Measurements from ENCODE around the gene EIF4H.
"Not testable (repeated sequence)": the region's sequence is repeated elsewhere in the genome, so short reads cannot be mapped to it uniquely, and the experiment has no call there.

Gene EIF4H

GRCh38 chr7:74183653-74184450 lies 9.7 kb downstream of the EIF4H start:
- Histone ChIP-seq H3K27ac (ENCODE audit: low read depth, low read length) (no peak overlapping the region), H3K4me3 (ENCODE audit: low read depth in 1 of 2, low read length in 2 of 2) (no peak overlapping the region), H3K9me3 (ENCODE audit: control insufficient read depth in 1 of 2, low read length in 2 of 2) (no peaks in the 10 kb centered on the region), H3K9ac (ENCODE audit: low read depth in 1 of 2, low read length in 2 of 2) (no peak overlapping the region), H3K4me1 (ENCODE audit: control insufficient read depth in 1 of 2, insufficient read depth in 2 of 2, low read length in 2 of 2) (peaks cover 26 to 36% of the 10 kb centered on the region in 2 donors), H3K27me3 (ENCODE audit: control insufficient read depth in 1 of 2, insufficient read depth in 2 of 2, low read length in 2 of 2) (no peaks in the 10 kb centered on the region), H3K36me3 (ENCODE audit: control insufficient read depth in 1 of 2, insufficient read depth in 2 of 2, low read length in 2 of 2) (peaks cover 8 to 23% of the 10 kb centered on the region in 2 donors)

GRCh38 chr7:74185016-74185415 lies 10.9 kb downstream of the EIF4H start:
- Histone ChIP-seq H3K9ac (ENCODE audit: low read depth in 1 of 2, low read length in 2 of 2) (no peak overlapping the region), H3K27ac (ENCODE audit: low read depth, low read length) (no peak overlapping the region), H3K9me3 (ENCODE audit: control insufficient read depth in 1 of 2, low read length in 2 of 2) (no peaks in the 10 kb centered on the region), H3K27me3 (ENCODE audit: control insufficient read depth in 1 of 2, insufficient read depth in 2 of 2, low read length in 2 of 2) (no peaks in the 10 kb centered on the region), H3K4me3 (ENCODE audit: low read depth in 1 of 2, low read length in 2 of 2) (no peak overlapping the region), H3K4me1 (ENCODE audit: control insufficient read depth in 1 of 2, insufficient read depth in 2 of 2, low read length in 2 of 2) (peaks cover 23 to 34% of the 10 kb centered on the region in 2 donors), H3K36me3 (ENCODE audit: control insufficient read depth in 1 of 2, insufficient read depth in 2 of 2, low read length in 2 of 2) (peaks cover 19 to 34% of the 10 kb centered on the region in 2 donors)

GRCh38 chr7:74185636-74186035 lies 11.5 kb downstream of the EIF4H start:
- Histone ChIP-seq H3K36me3 (ENCODE audit: control insufficient read depth in 1 of 2, insufficient read depth in 2 of 2, low read length in 2 of 2) (peaks cover 24 to 40% of the 10 kb centered on the region in 2 donors), H3K9me3 (ENCODE audit: control insufficient read depth in 1 of 2, low read length in 2 of 2) (no peaks in the 10 kb centered on the region), H3K9ac (ENCODE audit: low read depth in 1 of 2, low read length in 2 of 2) (no peak overlapping the region), H3K27ac (ENCODE audit: low read depth, low read length) (no peak overlapping the region), H3K4me1 (ENCODE audit: control insufficient read depth in 1 of 2, insufficient read depth in 2 of 2, low read length in 2 of 2) (peaks cover 18 to 30% of the 10 kb centered on the region in 2 donors), H3K4me3 (ENCODE audit: low read depth in 1 of 2, low read length in 2 of 2) (no peak overlapping the region), H3K27me3 (ENCODE audit: control insufficient read depth in 1 of 2, insufficient read depth in 2 of 2, low read length in 2 of 2) (no peaks in the 10 kb centered on the region)

GRCh38 chr7:74187915-74188675 lies 13.9 kb downstream of the EIF4H start:
- peaks cover 40 to 59% of the 10 kb centered on the region in 2 donors for H3K36me3 ChIP-seq (ENCODE audit: control insufficient read depth in 1 of 2, insufficient read depth in 2 of 2, low read length in 2 of 2)
- no peak overlapping the region for H3K4me3 ChIP-seq (ENCODE audit: low read depth in 1 of 2, low read length in 2 of 2)
- H3K27me3 ChIP-seq (ENCODE audit: control insufficient read depth in 1 of 2, insufficient read depth in 2 of 2, low read length in 2 of 2): no peaks in the 10 kb centered on the region
- H3K9ac ChIP-seq (ENCODE audit: low read depth in 1 of 2, low read length in 2 of 2): no peak overlapping the region
- no peak overlapping the region for H3K27ac ChIP-seq (ENCODE audit: low read depth, low read length)
- peaks cover 7 to 18% of the 10 kb centered on the region in 2 donors for H3K4me1 ChIP-seq (ENCODE audit: control insufficient read depth in 1 of 2, insufficient read depth in 2 of 2, low read length in 2 of 2)
- no peaks in the 10 kb centered on the region for H3K9me3 ChIP-seq (ENCODE audit: control insufficient read depth in 1 of 2, low read length in 2 of 2)

GRCh38 chr7:74190259-74190658 lies 16.1 kb downstream of the EIF4H start:
- no peaks in the 10 kb centered on the region for H3K9me3 ChIP-seq (ENCODE audit: control insufficient read depth in 1 of 2, low read length in 2 of 2)
- H3K4me3 ChIP-seq (ENCODE audit: low read depth in 1 of 2, low read length in 2 of 2): no peak overlapping the region
- H3K27ac ChIP-seq (ENCODE audit: low read depth, low read length): no peak overlapping the region
- peaks cover 2 to 4% of the 10 kb centered on the region in 2 donors for H3K4me1 ChIP-seq (ENCODE audit: control insufficient read depth in 1 of 2, insufficient read depth in 2 of 2, low read length in 2 of 2)
- H3K27me3 ChIP-seq (ENCODE audit: control insufficient read depth in 1 of 2, insufficient read depth in 2 of 2, low read length in 2 of 2): no peaks in the 10 kb centered on the region
- no peak overlapping the region for H3K9ac ChIP-seq (ENCODE audit: low read depth in 1 of 2, low read length in 2 of 2)
- H3K36me3 ChIP-seq (ENCODE audit: control insufficient read depth in 1 of 2, insufficient read depth in 2 of 2, low read length in 2 of 2): peaks cover 55 to 78% of the 10 kb centered on the region in 2 donors

- Histone ChIP-seq H3K9ac (ENCODE audit: low read depth in 1 of 2, low read length in 2 of 2) (no peak overlapping the region), H3K36me3 (ENCODE audit: control insufficient read depth in 1 of 2, insufficient read depth in 2 of 2, low read length in 2 of 2) (peaks cover 55 to 78% of the 10 kb centered on the region in 2 donors), H3K4me3 (ENCODE audit: low read depth in 1 of 2, low read length in 2 of 2) (no peak overlapping the region)
These were observed 17.1 kb downstream of the EIF4H start for GRCh38 chr7:74191231-74191630.

GRCh38 chr7:74193054-74193453 lies 18.9 kb downstream of the EIF4H start:
- no peak overlapping the region for H3K4me3 ChIP-seq (ENCODE audit: low read depth in 1 of 2, low read length in 2 of 2)
- H3K9ac ChIP-seq (ENCODE audit: low read depth in 1 of 2, low read length in 2 of 2): no peak overlapping the region
- H3K9me3 ChIP-seq (ENCODE audit: control insufficient read depth in 1 of 2, low read length in 2 of 2): no peaks in the 10 kb centered on the region
- no peaks in the 10 kb centered on the region for H3K4me1 ChIP-seq (ENCODE audit: control insufficient read depth in 1 of 2, insufficient read depth in 2 of 2, low read length in 2 of 2)
- no peaks in the 10 kb centered on the region for H3K27me3 ChIP-seq (ENCODE audit: control insufficient read depth in 1 of 2, insufficient read depth in 2 of 2, low read length in 2 of 2)
- no peak overlapping the region for H3K27ac ChIP-seq (ENCODE audit: low read depth, low read length)
- peaks cover 59 to 76% of the 10 kb centered on the region in 2 donors for H3K36me3 ChIP-seq (ENCODE audit: control insufficient read depth in 1 of 2, insufficient read depth in 2 of 2, low read length in 2 of 2)

More at GRCh38 chr7:74191231-74191630, 17.1 kb downstream of the EIF4H start:
- Histone ChIP-seq H3K27me3 (ENCODE audit: control insufficient read depth in 1 of 2, insufficient read depth in 2 of 2, low read length in 2 of 2) (no peaks in the 10 kb centered on the region), H3K27ac (ENCODE audit: low read depth, low read length) (no peak overlapping the region), H3K4me1 (ENCODE audit: control insufficient read depth in 1 of 2, insufficient read depth in 2 of 2, low read length in 2 of 2) (peaks cover 2 to 3% of the 10 kb centered on the region in 2 donors), H3K9me3 (ENCODE audit: control insufficient read depth in 1 of 2, low read length in 2 of 2) (no peaks in the 10 kb centered on the region)

- H3K9ac ChIP-seq (ENCODE audit: low read depth in 1 of 2, low read length in 2 of 2): no peak overlapping the region
- H3K4me3 ChIP-seq (ENCODE audit: low read depth in 1 of 2, low read length in 2 of 2): no peak overlapping the region
- H3K27me3 ChIP-seq (ENCODE audit: control insufficient read depth in 1 of 2, insufficient read depth in 2 of 2, low read length in 2 of 2): no peaks in the 10 kb centered on the region
- H3K4me1 ChIP-seq (ENCODE audit: control insufficient read depth in 1 of 2, insufficient read depth in 2 of 2, low read length in 2 of 2): no peaks in the 10 kb centered on the region
- no peak overlapping the region for H3K27ac ChIP-seq (ENCODE audit: low read depth, low read length)
- H3K9me3 ChIP-seq (ENCODE audit: control insufficient read depth in 1 of 2, low read length in 2 of 2): no peaks in the 10 kb centered on the region
- H3K36me3 ChIP-seq (ENCODE audit: control insufficient read depth in 1 of 2, insufficient read depth in 2 of 2, low read length in 2 of 2): peaks cover 51 to 67% of the 10 kb centered on the region in 2 donors
These were observed 19.8 kb downstream of the EIF4H start for GRCh38 chr7:74193913-74194312.

GRCh38 chr7:74194686-74195085 lies 20.5 kb downstream of the EIF4H start:
- Histone ChIP-seq H3K9ac (ENCODE audit: low read depth in 1 of 2, low read length in 2 of 2) (no peak overlapping the region), H3K27me3 (ENCODE audit: control insufficient read depth in 1 of 2, insufficient read depth in 2 of 2, low read length in 2 of 2) (no peaks in the 10 kb centered on the region), H3K36me3 (ENCODE audit: control insufficient read depth in 1 of 2, insufficient read depth in 2 of 2, low read length in 2 of 2) (peaks cover 44 to 59% of the 10 kb centered on the region in 2 donors), H3K4me3 (ENCODE audit: low read depth in 1 of 2, low read length in 2 of 2) (no peak overlapping the region), H3K9me3 (ENCODE audit: control insufficient read depth in 1 of 2, low read length in 2 of 2) (no peaks in the 10 kb centered on the region), H3K4me1 (ENCODE audit: control insufficient read depth in 1 of 2, insufficient read depth in 2 of 2, low read length in 2 of 2) (no peaks in the 10 kb centered on the region), H3K27ac (ENCODE audit: low read depth, low read length) (no peak overlapping the region)

- H3K27ac ChIP-seq (ENCODE audit: low read depth, low read length): not testable (repeated sequence)
- peaks cover 38 to 54% of the 10 kb centered on the region in 2 donors for H3K36me3 ChIP-seq (ENCODE audit: control insufficient read depth in 1 of 2, insufficient read depth in 2 of 2, low read length in 2 of 2)
These were observed 21.1 kb downstream of the EIF4H start for GRCh38 chr7:74195139-74195860.

More at GRCh38 chr7:74195139-74195860, 21.1 kb downstream of the EIF4H start:
- H3K9ac ChIP-seq (ENCODE audit: low read depth in 1 of 2, low read length in 2 of 2); H3K9me3 ChIP-seq (ENCODE audit: control insufficient read depth in 1 of 2, low read length in 2 of 2); H3K4me1 ChIP-seq (ENCODE audit: control insufficient read depth in 1 of 2, insufficient read depth in 2 of 2, low read length in 2 of 2); H3K27me3 ChIP-seq (ENCODE audit: control insufficient read depth in 1 of 2, insufficient read depth in 2 of 2, low read length in 2 of 2); H3K4me3 ChIP-seq (ENCODE audit: low read depth in 1 of 2, low read length in 2 of 2): not testable (repeated sequence)

Data from duodenal mucosa (tissue), 2 donors.